RPMI7951 (cell line): ENCODE data around the gene LRP1B. TPM values are rescaled to one million over a fixed set of nuclear protein-coding genes. Genes with fewer than 3 reads are reported as not detected.

ENCODE experiments used
- DNase-seq: peaks from one replicate; pipeline ENCODE4 v3.0.0-alpha.2; 2012; ENCODE audit warnings: low read depth
- total RNA-seq: library from RNA; depleted of rRNA; stranded (reverse); fragments of >200 nt; shearing (Covaris generic); gene quantifications from 2 replicates; pipeline ENCODE4 v1.2.3, GENCODE V29; 2014

The LRP1B gene
- total RNA-seq, 1 experiment from 2014 or later = not detected

GRCh38 chr2:142041996-142042395 is 88.8 kb downstream of the LRP1B start:
- no peak for DNase-seq

DNA sequence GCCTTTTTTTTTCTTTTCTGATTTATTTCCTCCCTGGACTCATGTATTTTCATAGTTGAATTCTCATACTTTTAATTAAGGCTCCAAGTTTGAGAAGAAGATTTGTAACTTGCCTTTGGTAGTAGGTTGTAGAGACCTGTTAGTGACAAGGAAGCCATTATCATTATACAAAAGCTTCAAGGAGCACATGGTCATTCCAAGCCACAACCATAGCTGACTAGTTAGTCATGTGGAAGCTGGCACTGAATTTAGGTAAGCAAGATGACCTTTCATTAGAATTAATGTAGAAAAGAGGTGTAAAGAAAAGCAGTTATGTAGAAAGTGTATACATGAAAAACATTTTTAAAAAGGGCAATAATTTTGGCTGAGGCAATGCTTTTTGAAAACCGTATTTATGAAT is 89.7 kb downstream of the LRP1B start:
- DNase-seq = no peak

DNA sequence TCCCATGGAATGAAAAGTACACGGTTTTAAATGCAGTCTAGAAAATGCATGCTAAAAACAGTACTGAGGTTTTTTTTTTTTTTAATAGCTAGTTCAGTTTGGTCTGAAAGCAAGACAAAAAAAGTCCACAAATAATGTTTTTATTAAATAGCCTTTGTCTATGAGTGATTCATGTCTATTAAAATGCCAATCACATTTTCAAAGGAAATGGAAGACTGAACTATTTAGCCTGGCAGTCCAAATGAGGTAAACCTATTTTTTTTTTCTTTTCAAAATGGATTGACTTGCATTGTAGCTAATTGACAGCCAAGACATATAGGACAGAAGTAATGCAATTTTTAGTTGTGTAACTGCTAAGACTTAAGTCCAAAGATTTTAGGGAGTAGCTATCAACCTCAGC is 90.3 kb downstream of the LRP1B start:
- DNase-seq = no peak

GRCh38 chr2:142038826-142039225 is 92.0 kb downstream of the LRP1B start:
- no peak for DNase-seq

- DNase-seq = no peak
Observed at GRCh38 chr2:142037744-142038143, 93.1 kb downstream of the LRP1B start.

DNA sequence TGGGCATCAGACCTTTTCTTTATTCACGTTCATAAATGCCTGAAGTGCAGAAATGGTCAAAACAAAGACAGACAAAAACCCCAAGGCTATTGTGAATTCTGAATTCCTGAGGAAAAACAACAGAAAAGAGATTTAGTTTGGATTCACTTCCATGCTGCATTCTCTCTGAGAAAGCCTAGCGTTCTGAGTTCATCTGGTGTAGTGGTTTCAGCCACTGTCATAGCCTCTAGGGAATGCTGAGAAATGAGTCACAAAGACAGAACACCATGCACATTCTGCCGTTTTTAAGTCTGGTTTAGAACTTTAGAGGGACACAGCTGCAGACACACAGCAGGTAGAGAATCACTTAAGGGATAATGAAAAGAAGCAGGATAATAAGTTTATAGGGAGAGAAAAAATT is 93.8 kb downstream of the LRP1B start:
- no peak for DNase-seq

DNA sequence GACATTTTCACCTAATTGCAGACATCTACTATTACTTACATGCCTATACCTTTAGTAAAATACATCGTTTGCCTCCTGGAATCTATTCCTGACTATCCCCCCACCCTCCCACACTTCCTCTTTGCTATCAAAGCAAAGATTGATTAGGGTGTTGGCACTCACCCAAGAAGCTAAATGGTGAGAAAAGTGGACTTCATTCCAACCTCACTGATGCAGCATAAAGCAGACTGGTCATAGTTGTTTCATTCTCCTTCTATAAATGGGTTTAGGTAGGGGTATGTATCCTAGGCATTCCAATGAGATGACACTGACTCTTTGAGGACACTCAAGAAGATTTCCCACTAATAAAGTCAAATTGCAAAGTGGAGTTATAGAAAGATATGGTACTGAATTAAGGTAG is 97.4 kb downstream of the LRP1B start:
- no peak for DNase-seq

GRCh38 chr2:142031656-142032055 is 99.2 kb downstream of the LRP1B start:
- no peak for DNase-seq

GRCh38 chr2:142030735-142031134 is 100.1 kb downstream of the LRP1B start:
- DNase-seq = no peak

- no peak for DNase-seq
Observed at GRCh38 chr2:142029974-142030373, 100.8 kb downstream of the LRP1B start.

GRCh38 chr2:142025394-142025793 is 105.4 kb downstream of the LRP1B start:
- DNase-seq = no peak

DNA sequence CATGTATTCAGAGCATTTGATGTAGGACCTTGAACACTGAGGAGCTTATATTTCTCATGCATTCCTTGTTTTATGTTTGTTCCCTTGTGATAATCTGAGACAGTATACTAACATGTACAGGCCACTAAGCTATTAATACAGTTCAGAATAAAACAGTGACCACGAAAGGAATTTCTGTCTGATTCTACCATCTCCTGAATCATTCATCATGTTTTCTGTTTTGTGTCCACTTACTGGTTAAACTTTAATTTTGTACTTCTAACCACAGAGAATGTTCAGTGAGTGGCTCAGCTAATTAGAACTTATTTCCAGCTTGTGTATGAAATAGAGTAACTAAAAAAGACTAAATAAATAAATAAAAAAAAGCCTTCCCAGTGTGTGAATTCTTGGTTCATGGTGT is 110.4 kb downstream of the LRP1B start:
- DNase-seq = no peak

DNA sequence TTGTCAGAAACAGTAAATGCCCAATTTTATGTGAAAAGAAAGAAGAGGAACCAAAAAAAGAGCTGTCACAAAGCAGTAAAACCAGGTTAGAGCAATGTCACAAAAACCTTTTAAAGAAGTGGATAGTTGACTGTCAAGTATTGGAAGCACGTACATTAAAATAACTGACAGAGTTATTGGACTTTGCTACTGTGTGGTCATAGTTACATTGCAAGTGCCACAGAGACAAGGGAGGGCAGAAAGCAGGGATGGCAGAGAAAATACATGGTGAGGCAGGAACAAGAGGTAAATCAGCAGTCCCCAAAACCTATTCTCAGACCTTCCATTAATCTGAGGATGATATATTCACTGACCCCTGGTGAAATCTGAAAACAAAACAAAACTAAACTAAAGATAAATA is 116.3 kb downstream of the LRP1B start:
- no peak for DNase-seq

DNA sequence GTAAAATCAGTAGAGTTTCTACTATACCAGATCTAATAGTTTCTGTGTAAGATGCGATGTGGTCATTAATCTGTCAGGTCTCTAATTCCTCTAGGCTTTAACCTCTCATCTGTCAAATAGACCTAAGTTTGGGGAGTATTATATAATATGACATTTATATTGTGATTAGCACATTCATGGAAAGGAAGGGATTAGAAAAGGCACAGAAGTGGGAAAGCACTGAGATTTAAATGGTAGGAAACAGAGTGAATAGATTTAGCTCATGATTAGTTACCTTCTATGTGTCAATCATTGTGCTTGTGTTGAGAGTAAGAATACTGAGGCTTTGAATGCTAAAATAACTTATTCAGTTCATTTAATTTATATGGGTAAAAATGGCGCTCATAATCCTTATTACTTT is 118.0 kb downstream of the LRP1B start:
- no peak for DNase-seq

- DNase-seq = no peak
Observed at GRCh38 chr2:142010477-142011270, 120.1 kb downstream of the LRP1B start.

- peak; percentile 1 for DNase-seq
Observed at GRCh38 chr2:142008135-142008744, 122.6 kb downstream of the LRP1B start.

GRCh38 chr2:141994066-141994465 is 136.8 kb downstream of the LRP1B start:
- no peak for DNase-seq

- DNase-seq = no peak
Observed at GRCh38 chr2:141992695-141993094, 138.1 kb downstream of the LRP1B start.

GRCh38 chr2:141968433-141968832 is 162.4 kb downstream of the LRP1B start:
- no peak for DNase-seq

GRCh38 chr2:141967980-141968379 is 162.8 kb downstream of the LRP1B start:
- DNase-seq = no peak

GRCh38 chr2:141967503-141967902 is 163.3 kb downstream of the LRP1B start:
- no peak for DNase-seq

GRCh38 chr2:141959941-141960340 is 170.9 kb downstream of the LRP1B start:
- DNase-seq = no peak

DNA sequence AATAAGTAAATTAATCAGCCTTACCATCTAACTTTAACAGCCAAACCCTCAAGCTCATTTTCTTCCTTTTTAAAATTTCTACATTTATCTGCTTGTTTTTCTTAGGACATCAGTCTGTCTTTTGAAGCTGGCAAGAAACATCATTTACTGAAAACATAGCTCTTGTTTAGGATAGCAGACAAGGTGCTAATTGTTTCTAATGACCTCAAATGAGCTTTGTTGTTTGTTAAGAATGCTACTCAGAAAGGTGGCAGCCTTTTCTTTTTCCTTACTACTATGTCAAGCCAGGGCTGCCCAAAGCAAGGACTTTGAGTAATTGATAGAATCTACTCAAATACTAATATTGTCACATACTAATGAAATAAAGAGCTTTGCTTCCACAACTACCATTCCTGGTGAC is 171.8 kb downstream of the LRP1B start:
- no peak for DNase-seq
